ENCODE results near the gene PPFIA1.

- TF ChIP-seq CTCF (IDR thresholded peaks at IDR 0.05) (no peak), POLR2A (IDR thresholded peaks at IDR 0.05) (no peak), EP300 (IDR thresholded peaks at IDR 0.05) (no peak)
Observed at GRCh38 chr11:70233511-70233934, 37.0 kb upstream of the PPFIA1 start.

Measured in ovary (tissue), 3 donors.